Measurements from ENCODE around the gene ADSS1.

Gene ADSS1

DNA sequence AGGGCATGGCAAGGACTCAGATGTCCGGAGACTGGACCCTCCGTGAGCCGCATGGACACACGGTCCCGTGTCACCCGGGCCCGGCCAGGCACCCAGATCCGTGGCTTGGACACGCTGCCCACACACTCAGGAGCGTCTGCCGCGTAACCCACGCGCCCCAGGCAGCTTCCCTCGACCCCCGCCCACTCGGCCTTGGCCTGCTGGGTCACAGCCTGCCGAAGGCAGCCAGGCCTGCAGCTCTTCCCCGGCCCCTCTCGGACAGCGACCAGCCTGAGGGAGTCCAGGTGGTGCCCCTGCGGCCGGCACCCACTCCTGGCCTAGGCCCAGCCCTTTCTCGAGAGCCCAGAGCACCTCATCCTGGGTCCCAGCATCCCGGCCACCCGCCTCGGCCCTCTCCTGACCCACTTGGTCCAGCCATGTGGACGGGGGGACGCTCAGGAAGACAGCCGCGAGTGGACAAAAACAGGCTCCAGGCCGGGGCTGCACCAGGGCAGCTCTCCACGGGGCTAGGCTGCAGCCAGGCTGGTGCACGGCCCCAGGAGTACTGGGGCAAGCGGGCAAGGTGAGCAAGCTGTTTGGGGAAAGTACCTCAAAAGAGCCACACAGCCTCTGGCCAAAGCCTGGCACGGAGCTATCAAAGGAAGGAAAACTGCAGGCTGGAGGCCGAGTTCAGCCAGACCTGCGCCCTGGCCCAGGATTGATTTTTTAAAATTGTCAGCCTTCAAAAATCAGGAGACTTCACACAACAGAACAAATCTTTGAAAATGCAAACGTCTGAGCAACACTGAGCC, 65.0 kb downstream of the ADSS1 start:
- H3K18ac ChIP-seq (ENCODE audit: low read depth in 1 of 2, low read length in 2 of 2): no peak overlapping the region
- no peaks in the 10 kb centered on the region for H3K9me3 ChIP-seq (ENCODE audit: control insufficient read depth, low read length)
- WGBS: 93% methylated on average over 39 of the region's 39 CpGs
- no peak overlapping the region for H3K4ac ChIP-seq (ENCODE audit: low read depth in 1 of 2, low read length in 2 of 2)
- no peak overlapping the region for H2BK15ac ChIP-seq (ENCODE audit: low read depth, poor library complexity, severe bottlenecking)
- H3K14ac ChIP-seq (ENCODE audit: low read length in 2 of 2): no peak overlapping the region
- H4K8ac ChIP-seq (ENCODE audit: low read length): no peak overlapping the region
- no peak overlapping the region for H3K9ac ChIP-seq (ENCODE audit: low read length)
- no peaks in the 10 kb centered on the region for H3K27me3 ChIP-seq (ENCODE audit: control insufficient read depth in 1 of 2, insufficient read depth in 1 of 2, low read length in 2 of 2)
- H2AK5ac ChIP-seq (ENCODE audit: low read length, severe bottlenecking): no peak overlapping the region
- H3K4me1 ChIP-seq (ENCODE audit: control insufficient read depth, insufficient read depth, low read depth, low read length): peaks cover 51% of the 10 kb centered on the region
- no peak overlapping the region for H2AFZ ChIP-seq (ENCODE audit: low read depth, low read length)
- H3K4me3 ChIP-seq (ENCODE audit: insufficient read depth in 1 of 2, low read depth in 1 of 2, low read length in 2 of 2): no peak overlapping the region
- no peak overlapping the region for H2BK120ac ChIP-seq (ENCODE audit: low read depth, low read length)
- peaks cover 34 to 90% of the 10 kb centered on the region in 2 experiments for H3K36me3 ChIP-seq (ENCODE audit: control insufficient read depth in 1 of 2, insufficient read depth in 2 of 2, low read depth in 1 of 2, low read length in 2 of 2)
- no peak overlapping the region for H4K91ac ChIP-seq (ENCODE audit: low read length)
- peaks cover 44% of the 10 kb centered on the region for H3K79me1 ChIP-seq (replicated peaks; ENCODE audit: low read length, poor library complexity, severe bottlenecking)
- H3K23ac ChIP-seq (ENCODE audit: low read length in 2 of 2): no peak overlapping the region
- H2BK12ac ChIP-seq (ENCODE audit: low read length in 2 of 2): no peak overlapping the region
- no peak for DNase-seq
- H2BK5ac ChIP-seq (ENCODE audit: low read depth, low read length, poor library complexity, severe bottlenecking): no peak overlapping the region
- no peak overlapping the region for H3K27ac ChIP-seq (ENCODE audit: low read length, poor library complexity, severe bottlenecking)
- no peak overlapping the region for H3K4me2 ChIP-seq (ENCODE audit: low read length, poor library complexity, severe bottlenecking)

DNA sequence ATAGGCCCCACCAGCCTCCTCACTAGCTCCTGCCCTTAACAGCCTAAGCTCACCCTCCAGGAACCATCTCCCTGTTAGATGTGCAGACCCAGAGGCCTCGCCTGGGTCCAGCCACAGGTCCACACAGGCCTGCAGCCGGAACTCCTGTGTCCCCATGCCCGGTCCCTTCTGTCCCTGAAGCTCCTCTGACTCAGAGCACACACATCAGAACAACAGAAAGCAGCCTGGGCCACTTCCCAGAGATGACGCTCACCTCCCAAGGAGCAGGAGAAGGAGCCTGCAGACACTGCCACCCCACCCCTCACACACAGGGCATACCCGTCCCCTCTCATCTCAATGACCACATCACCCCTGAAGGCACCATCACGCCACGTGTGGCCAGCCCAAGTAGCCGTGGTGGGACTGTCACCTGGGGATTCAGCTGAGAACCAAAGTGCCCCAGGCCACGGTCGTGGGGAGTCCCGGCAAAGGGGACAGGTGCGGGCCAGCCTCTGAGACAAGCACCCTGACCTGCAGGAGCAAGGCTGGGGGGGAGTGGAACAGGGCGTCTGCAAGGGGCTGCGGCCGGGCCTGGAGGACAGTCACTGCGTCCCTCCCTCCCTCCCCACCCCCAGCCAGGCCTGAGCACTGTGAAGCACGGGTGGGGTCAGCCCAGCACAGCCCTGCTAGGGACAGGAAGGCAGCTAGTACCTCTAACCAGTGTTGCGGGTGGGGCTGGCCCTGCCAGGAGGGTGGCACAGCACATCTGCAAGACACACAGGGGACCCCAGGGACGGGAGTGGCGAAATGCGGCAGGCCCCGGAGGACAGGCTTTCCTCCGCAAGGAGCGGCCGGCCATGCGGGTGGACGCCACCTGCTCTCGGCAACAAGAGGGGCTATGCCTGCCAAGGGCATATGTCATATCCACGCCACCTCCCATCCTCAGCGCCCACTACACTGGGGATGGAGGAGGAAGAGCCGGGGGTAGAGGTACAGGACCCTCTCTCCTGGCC, 66.0 kb downstream of the ADSS1 start:
- no peak overlapping the region for H2AFZ ChIP-seq (ENCODE audit: low read depth, low read length)

DNA sequence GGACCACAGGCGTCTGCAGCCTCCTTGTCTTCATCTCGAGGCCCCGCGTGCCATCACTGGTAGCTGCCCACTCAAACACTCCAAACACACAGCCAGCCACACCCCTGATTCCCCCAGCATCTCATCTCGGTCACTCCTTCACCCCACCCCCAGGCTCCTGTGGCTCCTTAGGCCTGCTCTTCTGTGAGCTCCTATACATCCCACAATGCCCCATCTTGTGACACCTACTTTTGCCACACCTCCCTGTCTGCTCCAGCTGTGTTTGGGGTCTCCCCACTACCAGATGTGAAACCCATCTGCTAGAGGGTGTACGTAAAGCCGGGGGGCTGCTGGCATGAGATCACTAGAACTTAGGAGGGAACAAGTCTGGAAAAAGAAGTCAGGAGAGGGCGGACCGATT, 67.4 kb downstream of the ADSS1 start:
- H3K9ac ChIP-seq (ENCODE audit: low read length): no peak overlapping the region
- no peaks in the 10 kb centered on the region for H3K9me3 ChIP-seq (ENCODE audit: control insufficient read depth, low read length)
- peaks cover 27% of the 10 kb centered on the region for H3K79me1 ChIP-seq (replicated peaks; ENCODE audit: low read length, poor library complexity, severe bottlenecking)
- 94% methylated on average over 9 of the region's 9 CpGs for WGBS
- no peak overlapping the region for H2BK12ac ChIP-seq (ENCODE audit: low read length in 2 of 2)
- no peak overlapping the region for H3K4ac ChIP-seq (ENCODE audit: low read depth in 1 of 2, low read length in 2 of 2)
- no peaks in the 10 kb centered on the region for H3K27me3 ChIP-seq (ENCODE audit: control insufficient read depth in 1 of 2, insufficient read depth in 1 of 2, low read length in 2 of 2)
- H3K4me3 ChIP-seq (ENCODE audit: insufficient read depth in 1 of 2, low read depth in 1 of 2, low read length in 2 of 2): no peak overlapping the region
- H3K4me1 ChIP-seq (ENCODE audit: control insufficient read depth, insufficient read depth, low read depth, low read length): peaks cover 50% of the 10 kb centered on the region
- H3K14ac ChIP-seq (ENCODE audit: low read length in 2 of 2): no peak overlapping the region
- no peak overlapping the region for H3K18ac ChIP-seq (ENCODE audit: low read depth in 1 of 2, low read length in 2 of 2)
- no peak overlapping the region for H2BK15ac ChIP-seq (ENCODE audit: low read depth, poor library complexity, severe bottlenecking)
- no peak overlapping the region for H2AFZ ChIP-seq (ENCODE audit: low read depth, low read length)
- H4K91ac ChIP-seq (ENCODE audit: low read length): no peak overlapping the region
- H4K8ac ChIP-seq (ENCODE audit: low read length): no peak overlapping the region
- no peak overlapping the region for H3K23ac ChIP-seq (ENCODE audit: low read length in 2 of 2)
- no peak for DNase-seq
- H3K4me2 ChIP-seq (ENCODE audit: low read length, poor library complexity, severe bottlenecking): no peak overlapping the region
- H3K36me3 ChIP-seq (ENCODE audit: control insufficient read depth in 1 of 2, insufficient read depth in 2 of 2, low read depth in 1 of 2, low read length in 2 of 2): peaks cover 34 to 67% of the 10 kb centered on the region in 2 experiments
- H2BK120ac ChIP-seq (ENCODE audit: low read depth, low read length): no peak overlapping the region
- H2BK5ac ChIP-seq (ENCODE audit: low read depth, low read length, poor library complexity, severe bottlenecking): no peak overlapping the region
- no peak overlapping the region for H3K27ac ChIP-seq (ENCODE audit: low read length, poor library complexity, severe bottlenecking)
- H2AK5ac ChIP-seq (ENCODE audit: low read length, severe bottlenecking): no peak overlapping the region

More for the DNA sequence above, 66.0 kb downstream of the ADSS1 start:
- peaks cover 45% of the 10 kb centered on the region for H3K4me1 ChIP-seq (ENCODE audit: control insufficient read depth, insufficient read depth, low read depth, low read length)
- no peak overlapping the region for H2BK12ac ChIP-seq (ENCODE audit: low read length in 2 of 2)
- no peak overlapping the region for H3K27ac ChIP-seq (ENCODE audit: low read length, poor library complexity, severe bottlenecking)
- H3K79me1 ChIP-seq (replicated peaks; ENCODE audit: low read length, poor library complexity, severe bottlenecking): peaks cover 35% of the 10 kb centered on the region
- no peak overlapping the region for H3K4me2 ChIP-seq (ENCODE audit: low read length, poor library complexity, severe bottlenecking)
- no peak overlapping the region for H4K91ac ChIP-seq (ENCODE audit: low read length)
- H3K9me3 ChIP-seq (ENCODE audit: control insufficient read depth, low read length): no peaks in the 10 kb centered on the region
- H3K14ac ChIP-seq (ENCODE audit: low read length in 2 of 2): no peak overlapping the region
- no peak overlapping the region for H2BK120ac ChIP-seq (ENCODE audit: low read depth, low read length)
- no peak overlapping the region for H2AK5ac ChIP-seq (ENCODE audit: low read length, severe bottlenecking)
- DNase-seq: no peak
- H4K8ac ChIP-seq (ENCODE audit: low read length): no peak overlapping the region
- no peak overlapping the region for H2BK15ac ChIP-seq (ENCODE audit: low read depth, poor library complexity, severe bottlenecking)
- peak overlapping the region in 1 of 2 experiments; percentile 15 for H3K23ac ChIP-seq (ENCODE audit: low read length in 2 of 2)
- no peak overlapping the region for H3K9ac ChIP-seq (ENCODE audit: low read length)
- H2BK5ac ChIP-seq (ENCODE audit: low read depth, low read length, poor library complexity, severe bottlenecking): no peak overlapping the region
- no peaks in the 10 kb centered on the region for H3K27me3 ChIP-seq (ENCODE audit: control insufficient read depth in 1 of 2, insufficient read depth in 1 of 2, low read length in 2 of 2)
- H3K18ac ChIP-seq (ENCODE audit: low read depth in 1 of 2, low read length in 2 of 2): no peak overlapping the region
- no peak overlapping the region for H3K4ac ChIP-seq (ENCODE audit: low read depth in 1 of 2, low read length in 2 of 2)
- peaks cover 34 to 81% of the 10 kb centered on the region in 2 experiments for H3K36me3 ChIP-seq (ENCODE audit: control insufficient read depth in 1 of 2, insufficient read depth in 2 of 2, low read depth in 1 of 2, low read length in 2 of 2)
- 92% methylated on average over 22 of the region's 31 CpGs for WGBS
- H3K4me3 ChIP-seq (ENCODE audit: insufficient read depth in 1 of 2, low read depth in 1 of 2, low read length in 2 of 2): no peak overlapping the region

All from mesenchymal stem cell (in vitro differentiated cells and primary cell).